Measurements from ENCODE around the gene H1-8. TPM values are rescaled to one million over a fixed set of nuclear protein-coding genes. Genes with fewer than 3 reads are reported as not detected.

The H1-8 gene
- total and polyA plus RNA-seq, 9 of the 15 experiments (the other 6 are each of a cell fraction or from before 2014, with no cell fraction given), result not detected

GRCh38 chr3:129563332-129563731 is 20.4 kb downstream of the H1-8 start (continued):
- TF ChIP-seq ZNF318 (IDR thresholded peaks at IDR 0.05; ENCODE audit: borderline replicate concordance in 1 of 2, low read depth in 1 of 2) (no peak), EHMT2 (IDR thresholded peaks at IDR 0.05) (no peak), NBN (IDR thresholded peaks at IDR 0.05; ENCODE audit: low read depth) (no peak), RBM39 (optimal IDR thresholded peaks at IDR 0.05; ENCODE audit: low read depth, low read length) (no peak), ZBTB8A (IDR thresholded peaks at IDR 0.05; ENCODE audit: partially characterized antibody) (no peak)
